A549 treated with AZD9567 at 1 μM for 4 hours (cell line): Measurements from ENCODE around the gene VSTM5. TPM values are rescaled to one million over a fixed set of nuclear protein-coding genes. Genes with fewer than 3 reads are reported as not detected.

Experiments used
- total RNA-seq: library from RNA; stranded (reverse); fragments of 200-300 nt; extraction: Qiagen RNA extraction; gene quantifications from 5 replicates; pipeline ENCODE4 v1.2.3, GENCODE V29; 2022; ENCODE audit not compliant: insufficient read depth

Gene VSTM5, protein sequence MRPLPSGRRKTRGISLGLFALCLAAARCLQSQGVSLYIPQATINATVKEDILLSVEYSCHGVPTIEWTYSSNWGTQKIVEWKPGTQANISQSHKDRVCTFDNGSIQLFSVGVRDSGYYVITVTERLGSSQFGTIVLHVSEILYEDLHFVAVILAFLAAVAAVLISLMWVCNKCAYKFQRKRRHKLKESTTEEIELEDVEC
- not detected in 5 replicates for total RNA-seq

DNA sequence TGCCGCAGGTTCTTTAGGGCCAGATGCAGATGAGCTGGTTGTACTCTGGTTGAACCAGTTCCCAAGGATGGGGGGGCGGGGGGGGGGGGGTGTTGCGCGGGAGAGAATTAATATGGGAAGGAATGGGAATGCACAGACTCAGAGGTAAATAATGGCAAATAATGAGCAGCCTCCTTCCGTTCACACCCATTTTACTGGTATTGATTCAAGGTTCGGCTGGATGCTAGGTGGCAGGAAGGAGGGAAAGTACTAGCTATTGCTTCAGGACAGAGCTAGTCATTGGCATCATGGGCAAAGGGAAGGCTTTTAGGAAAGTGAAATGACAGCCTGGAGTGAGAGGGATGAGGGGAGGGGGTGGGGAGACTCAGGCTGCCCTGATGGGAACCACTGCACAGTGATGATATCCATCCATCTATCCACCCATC, at the start of gene VSTM5:
Gene VSTM5 (minus strand): TSS at position 25 of the 425 bp plus-strand sequence. CDS start 116 bp downstream, outside the sequence.

DNA sequence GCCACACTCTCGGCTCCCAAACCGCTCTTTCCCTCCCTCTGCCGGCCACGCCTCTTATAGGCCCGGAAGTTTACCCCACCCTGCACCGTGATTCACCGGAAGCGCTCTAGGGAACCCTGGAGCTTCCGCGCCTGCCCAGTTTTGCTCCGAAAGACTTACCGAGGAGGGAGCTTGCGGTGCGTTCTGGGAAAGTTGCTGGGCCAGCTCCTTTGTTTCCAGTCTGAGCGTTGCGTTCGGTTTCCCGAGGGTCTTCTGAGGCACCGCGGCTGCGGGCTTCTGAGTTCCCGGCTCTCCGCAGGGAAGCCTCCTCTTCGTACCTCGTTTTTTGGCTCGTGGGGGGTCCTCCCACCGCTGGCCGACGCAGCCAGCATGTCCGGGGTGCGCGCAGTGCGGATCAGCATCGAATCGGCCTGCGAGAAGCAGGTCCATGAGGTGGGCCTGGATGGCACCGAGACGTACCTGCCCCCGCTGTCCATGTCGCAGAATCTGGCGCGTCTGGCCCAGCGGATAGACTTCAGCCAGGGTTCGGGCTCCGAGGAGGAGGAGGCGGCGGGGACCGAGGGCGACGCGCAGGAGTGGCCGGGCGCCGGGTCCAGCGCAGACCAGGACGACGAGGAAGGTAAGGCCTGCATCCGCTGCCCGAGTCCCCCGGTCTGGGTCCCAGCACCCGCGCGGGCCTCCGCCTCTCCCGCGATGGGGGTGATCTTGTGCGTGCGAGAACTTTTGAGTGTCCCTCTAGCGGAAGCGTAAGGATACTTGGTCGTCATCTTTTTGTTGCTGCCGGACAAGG, 66.1 kb downstream of the VSTM5 start, which contains the start of gene MED17:
Gene MED17 (plus strand): TSS at position 138 of the 790 bp plus-strand sequence. CDS start 232 bp downstream, at position 370.

Other genes starting within 250 kb of the VSTM5 start
- gene CEP295, start 188.9 kb downstream of the VSTM5 start, total RNA-seq = 4.9 to 6.5 TPM (median 6.4 TPM) in 5 replicates
- 93.0 to 105 TPM (median 100 TPM) in 5 replicates for gene TAF1D, start 109.1 kb downstream of the VSTM5 start, total RNA-seq
- 10.2 to 20.0 TPM (median 11.0 TPM) in 5 replicates for gene C11orf54, start 108.9 kb downstream of the VSTM5 start, total RNA-seq
- 21.3 to 24.9 TPM (median 22.7 TPM) in 5 replicates for gene MED17, start 66.3 kb downstream of the VSTM5 start, total RNA-seq
- gene HEPHL1, start 170.7 kb upstream of the VSTM5 start, total RNA-seq = not detected in 5 replicates